Adipose tissue (tissue), 3 donors: Measurements from ENCODE around the gene EDC4. TPM values are rescaled to one million over a fixed set of nuclear protein-coding genes. Genes with fewer than 3 reads are reported as not detected.
"Not testable (repeated sequence)": the region's sequence is repeated elsewhere in the genome, so short reads cannot be mapped to it uniquely, and the experiment has no call there.

Experiments
- H3K27ac ChIP-seq: one replicate; pipeline ENCODE4 v1.5.1; 2013; ENCODE audit warnings: low read depth, low read length
- WGBS, 3 donors: extraction: QIAGEN DNeasy Blood & Tissue Kit; methylation state at CpG; one replicate each; pipeline ENCODE4 v1.1.7; 2013; 5-methylcytosine and 5-hydroxymethylcytosine counted together
- polyA plus RNA-seq, 3 donors: library from polyadenylated mRNA; stranded (reverse); fragments of 200-250 nt; gene quantifications; one replicate each; pipeline ENCODE4 v1.2.3, GENCODE V29; 2013
- donor health status: healthy with polysubstance abuse.
- donor health status: Bipolar disorder and iron deficiency.
- donor health status: healthy.

Gene EDC4
- polyA plus RNA-seq, 3 donors = 24.3 to 37.3 (median 33.8) TPM

GRCh38 chr16:67885976-67886375 is 13.1 kb downstream of the EDC4 start:
- no peak overlapping the region for H3K27ac ChIP-seq
- WGBS, 3 donors = 93 to 96% (median 96%) methylated on average over 19 of the region's 19 CpGs

DNA sequence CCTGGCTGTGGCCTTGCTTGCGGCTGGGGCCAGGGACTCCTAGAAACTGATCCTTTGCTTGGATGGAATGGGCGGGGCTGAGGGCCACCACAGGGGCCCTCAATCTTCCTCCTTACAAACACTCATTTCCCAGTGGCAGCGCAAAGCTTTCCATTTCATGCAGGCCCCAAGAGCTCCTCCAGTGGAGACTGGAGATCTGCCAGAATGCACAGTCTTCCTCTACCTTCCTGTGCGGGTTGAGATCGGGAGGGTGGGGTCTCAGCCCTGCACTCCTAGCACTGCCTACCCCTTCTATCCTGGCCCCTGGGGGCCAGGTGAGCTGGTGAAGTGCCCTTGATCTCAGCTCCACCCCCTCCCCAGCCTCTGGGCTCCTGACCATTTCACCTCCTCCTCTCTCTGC is 13.5 kb downstream of the EDC4 start:
- WGBS, 3 donors = 90 to 97% (median 95%) methylated on average over 5 of the region's 5 CpGs
- no peak overlapping the region for H3K27ac ChIP-seq

- 83 to 94% (median 87%) methylated on average over 3 of the region's 3 CpGs for WGBS, 3 donors
- no peak overlapping the region for H3K27ac ChIP-seq
These were observed 15.5 kb downstream of the EDC4 start for GRCh38 chr16:67888331-67888730.

DNA sequence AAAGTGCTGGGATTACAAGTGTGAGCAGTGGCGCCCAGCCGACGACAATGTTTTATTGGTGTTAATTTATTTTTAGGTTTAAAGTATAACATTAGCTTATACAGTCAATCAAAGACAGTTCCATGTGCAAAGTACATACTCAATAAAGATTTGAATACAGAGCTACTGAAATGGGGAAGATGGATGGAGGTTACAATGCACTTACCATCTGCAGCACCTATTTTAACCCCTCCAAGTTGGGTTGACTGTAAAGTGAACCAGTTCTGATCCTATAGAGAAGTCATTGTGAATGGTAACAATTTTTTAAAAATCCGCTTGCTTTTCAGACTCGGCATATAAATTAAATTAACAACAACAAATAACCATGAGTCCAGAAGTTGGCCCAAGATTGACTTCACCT is 19.5 kb downstream of the EDC4 start:
- WGBS, 3 donors = 69 to 74% (median 70%) methylated on average over 5 of the region's 5 CpGs
- H3K27ac ChIP-seq = no peak overlapping the region

DNA sequence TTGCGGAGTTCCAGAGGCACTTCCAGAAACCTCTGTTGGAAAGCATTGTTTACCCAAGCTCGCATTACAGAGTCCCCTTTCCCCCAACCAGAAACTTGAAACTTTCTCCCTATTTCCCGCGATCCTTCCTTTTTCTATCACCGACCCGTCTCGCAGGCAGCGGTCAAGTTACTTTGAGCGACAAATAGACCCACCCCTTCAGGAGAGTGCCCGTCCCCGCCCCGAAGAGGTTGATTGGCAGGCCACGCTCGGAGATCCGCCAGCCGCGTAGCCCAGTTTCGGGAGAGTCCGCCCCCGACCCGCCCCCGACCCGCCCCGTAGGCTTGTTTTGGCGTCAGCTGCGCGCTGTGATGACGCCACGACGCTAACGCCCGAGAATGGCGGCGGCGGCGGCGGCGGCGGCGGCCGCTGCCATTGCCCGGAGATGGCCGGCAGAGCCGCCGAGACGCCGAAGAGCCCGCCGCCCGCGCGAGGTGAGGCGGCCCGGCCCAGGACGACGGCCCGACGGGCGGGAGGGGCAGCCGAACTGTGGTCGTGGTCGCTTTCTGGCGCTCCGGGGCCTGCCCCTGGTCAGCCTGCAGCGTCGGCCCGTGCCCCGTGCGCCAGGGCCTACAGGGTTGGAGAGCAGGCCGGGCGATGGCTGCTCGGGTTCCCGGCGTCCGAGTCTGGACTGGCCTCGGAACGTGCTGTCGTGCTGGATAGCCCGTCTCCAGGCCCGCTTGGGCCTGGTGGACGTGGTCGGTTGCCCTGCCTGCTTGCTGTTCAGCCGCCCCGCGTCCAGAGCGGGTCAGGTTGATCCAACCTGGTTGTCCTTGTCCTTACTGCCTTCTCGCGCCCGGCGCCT is 20.3 kb downstream of the EDC4 start, which contains the start of gene PSKH1:
TSS of gene PSKH1 (plus strand) at position 356 of the 844 bp plus-strand sequence. CDS start 15,496 bp downstream, outside the sequence.
- WGBS, 3 donors = 0% methylated on average over 66 to 90 of the region's 90 CpGs
- no peak within 1 kb of the TSS for H3K27ac ChIP-seq

GRCh38 chr16:67893743-67894399 is 21.0 kb downstream of the EDC4 start:
- 7 to 25% (median 23%) methylated on average over 14 of the region's 14 CpGs for WGBS, 3 donors
- H3K27ac ChIP-seq = no peak overlapping the region

GRCh38 chr16:67897231-67897630 is 24.4 kb downstream of the EDC4 start:
- 62 to 71% (median 64%) methylated on average over 3 of the region's 3 CpGs for WGBS, 3 donors
- H3K27ac ChIP-seq = no peak overlapping the region

GRCh38 chr16:67901734-67902133 is 28.9 kb downstream of the EDC4 start:
- H3K27ac ChIP-seq = no peak overlapping the region
- WGBS, 3 donors = 83 to 95% (median 95%) methylated on average over 5 of the region's 5 CpGs

GRCh38 chr16:67902831-67903230 is 30.0 kb downstream of the EDC4 start:
- 69 to 83% (median 82%) methylated on average over 4 of the region's 4 CpGs for WGBS, 3 donors
- no peak overlapping the region for H3K27ac ChIP-seq

GRCh38 chr16:67907397-67908180 is 34.7 kb downstream of the EDC4 start:
- 86 to 93% (median 90%) methylated on average over 11 of the region's 11 CpGs for WGBS, 3 donors
- H3K27ac ChIP-seq = no peak overlapping the region

DNA sequence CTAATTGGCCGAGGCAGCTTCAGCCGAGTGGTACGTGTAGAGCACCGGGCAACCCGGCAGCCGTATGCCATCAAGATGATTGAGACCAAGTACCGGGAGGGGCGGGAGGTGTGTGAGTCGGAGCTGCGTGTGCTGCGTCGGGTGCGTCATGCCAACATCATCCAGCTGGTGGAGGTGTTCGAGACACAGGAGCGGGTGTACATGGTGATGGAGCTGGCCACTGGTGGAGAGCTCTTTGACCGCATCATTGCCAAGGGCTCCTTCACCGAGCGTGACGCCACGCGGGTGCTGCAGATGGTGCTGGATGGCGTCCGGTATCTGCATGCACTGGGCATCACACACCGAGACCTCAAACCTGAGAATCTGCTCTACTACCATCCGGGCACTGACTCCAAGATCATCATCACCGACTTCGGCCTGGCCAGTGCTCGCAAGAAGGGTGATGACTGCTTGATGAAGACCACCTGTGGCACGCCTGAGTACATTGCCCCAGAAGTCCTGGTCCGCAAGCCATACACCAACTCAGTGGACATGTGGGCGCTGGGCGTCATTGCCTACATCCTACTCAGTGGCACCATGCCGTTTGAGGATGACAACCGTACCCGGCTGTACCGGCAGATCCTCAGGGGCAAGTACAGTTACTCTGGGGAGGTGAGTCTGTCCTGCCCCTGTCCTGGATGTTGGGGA is 36.3 kb downstream of the EDC4 start:
- 95 to 96% (median 95%) methylated on average over 36 of the region's 36 CpGs for WGBS, 3 donors
- H3K27ac ChIP-seq = no peak overlapping the region

GRCh38 chr16:67910158-67910557 is 37.3 kb downstream of the EDC4 start:
- WGBS, 3 donors = 61 to 83% (median 64%) methylated on average over 2 of the region's 2 CpGs
- H3K27ac ChIP-seq = no peak overlapping the region

DNA sequence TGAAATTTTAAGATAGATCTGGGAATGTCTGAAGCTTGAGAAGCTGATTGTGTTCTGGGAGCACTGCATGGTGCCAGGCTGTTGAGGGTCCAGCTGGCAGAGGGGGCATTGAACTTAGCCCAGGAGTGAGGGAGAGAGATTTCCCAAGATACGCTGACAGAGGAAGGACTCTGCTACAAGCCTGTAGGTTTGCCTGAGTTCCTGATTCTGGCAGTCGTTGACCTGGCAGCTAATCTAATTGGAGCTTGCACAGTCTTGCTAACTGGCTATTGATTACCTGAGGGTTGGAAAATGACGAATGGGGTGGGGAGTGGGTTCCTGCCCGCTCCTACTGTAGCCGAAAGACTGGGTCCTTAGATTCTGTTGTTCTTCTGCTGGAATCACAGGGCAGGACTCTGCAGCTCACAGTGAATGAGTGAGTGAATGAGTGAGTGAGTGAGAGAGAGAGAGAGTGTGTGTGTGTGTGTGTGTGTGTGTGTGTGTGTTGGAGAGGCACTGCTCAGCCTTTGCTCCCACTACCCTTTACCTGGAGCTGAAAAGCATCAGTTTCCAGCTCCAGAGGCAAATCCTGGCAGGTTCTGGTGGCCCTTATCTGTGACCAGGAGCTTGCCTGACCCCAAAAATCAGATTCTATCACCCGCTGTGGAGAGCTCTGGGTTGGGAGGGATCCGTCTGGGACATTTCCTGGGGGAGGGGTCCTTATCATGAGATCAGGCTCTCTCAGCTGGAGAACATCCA is 42.1 kb downstream of the EDC4 start:
- H3K27ac ChIP-seq = no peak overlapping the region
- 72 to 77% (median 76%) methylated on average over 7 of the region's 7 CpGs for WGBS, 3 donors

DNA sequence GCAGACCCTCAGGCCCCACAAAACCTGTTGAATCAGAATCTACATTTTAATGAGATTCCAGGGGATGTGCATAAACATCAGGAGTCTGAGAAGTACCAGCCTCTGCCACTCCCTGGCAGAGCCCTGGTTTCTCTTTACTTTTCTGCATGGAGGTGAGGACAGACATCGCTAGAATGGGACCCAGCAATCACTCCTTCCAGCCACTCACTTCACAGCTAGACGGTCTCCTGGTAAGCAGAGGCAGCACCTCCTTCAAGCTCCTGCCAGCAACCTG is 42.6 kb downstream of the EDC4 start:
- 77 to 90% (median 81%) methylated on average over 2 of the region's 2 CpGs for WGBS, 3 donors
- not testable (repeated sequence) for H3K27ac ChIP-seq

DNA sequence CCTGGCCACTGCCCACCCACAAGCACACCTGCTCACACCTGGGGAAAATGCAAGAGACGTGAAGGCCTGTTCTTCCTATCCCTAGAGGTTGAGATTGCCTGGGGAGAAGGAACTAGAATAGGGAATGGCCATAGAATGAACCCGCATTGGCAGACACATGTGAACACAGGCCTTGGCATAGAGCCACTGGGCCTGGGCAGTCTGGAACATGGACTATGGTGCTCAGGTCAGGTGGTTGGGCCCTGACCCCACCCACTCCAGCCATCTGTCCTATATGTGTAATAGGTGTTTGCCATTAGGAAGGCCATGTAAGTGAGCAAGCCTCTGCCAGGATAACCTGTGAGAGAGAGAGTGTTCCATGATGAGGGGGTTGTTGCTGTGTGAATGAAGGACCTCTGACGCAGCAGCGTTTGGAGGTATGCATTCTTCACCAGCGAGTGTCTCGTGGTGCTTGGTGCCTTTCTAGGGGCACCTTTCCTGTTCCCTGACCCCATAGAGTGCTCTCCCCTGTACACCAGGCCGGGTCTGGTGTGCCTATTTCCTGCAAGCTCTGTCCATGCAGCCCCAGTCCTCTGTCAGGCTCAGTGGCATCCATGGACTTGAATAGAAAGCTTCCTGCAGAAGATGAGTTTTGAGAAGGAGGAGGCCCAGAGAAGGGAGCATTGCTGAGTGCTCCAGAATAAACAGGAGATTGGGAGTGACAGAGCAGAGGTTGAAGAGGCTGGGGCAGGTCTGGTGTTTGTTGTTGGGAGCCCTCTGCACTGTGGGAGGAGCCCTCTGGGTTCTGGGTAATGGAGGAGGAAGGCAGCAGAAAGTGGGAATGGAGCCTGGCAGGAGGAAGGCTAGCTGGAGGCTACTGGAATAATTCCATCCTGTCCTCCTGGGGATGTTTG is 43.2 kb downstream of the EDC4 start:
- H3K27ac ChIP-seq = no peak overlapping the region
- 71 to 84% (median 82%) methylated on average over 7 of the region's 7 CpGs for WGBS, 3 donors

GRCh38 chr16:67917140-67917851 is 44.4 kb downstream of the EDC4 start:
- WGBS, 3 donors = 49 to 65% (median 55%) methylated on average over 6 of the region's 6 CpGs
- no peak overlapping the region for H3K27ac ChIP-seq

DNA sequence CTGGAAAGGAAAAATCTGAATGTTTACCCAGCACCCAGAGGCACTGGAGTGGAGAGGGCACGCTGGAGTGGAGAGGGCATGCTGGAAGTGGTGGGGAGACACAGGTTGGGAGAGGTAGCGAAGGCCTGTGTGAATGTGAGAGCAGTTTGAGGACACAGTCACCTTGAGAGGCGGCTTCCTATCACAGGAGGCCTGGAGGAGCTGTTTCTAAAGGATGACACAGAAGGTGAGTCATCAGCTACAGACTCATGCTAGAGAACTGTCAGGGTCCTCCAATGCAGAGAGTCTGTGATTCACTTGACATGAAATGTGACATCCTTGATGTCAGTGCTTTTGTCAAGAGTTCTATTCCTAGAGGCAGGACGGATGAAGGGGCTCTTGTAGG is 45.0 kb downstream of the EDC4 start:
- no peak overlapping the region for H3K27ac ChIP-seq
- WGBS, 3 donors = 81 to 91% (median 86%) methylated on average over 4 of the region's 4 CpGs
